K562 (cell line): ENCODE measurements around the gene TMEM131.

Experiments used
- EGR1 ChIP-seq: fragments of 450-650 bp; conservative IDR thresholded peaks from 2 replicates; pipeline ENCODE4 v1.6.1; 2017; ENCODE audit warnings: mild to moderate bottlenecking
- MED1 ChIP-seq: sonication (generic); formaldehyde crosslinking; IDR thresholded peaks from 2 replicates; pipeline ENCODE4 v1.8.1; 2023; ENCODE audit warnings: missing genetic modification reagents, borderline replicate concordance
- POLR2A ChIP-seq: fragments of 450-650 bp; conservative IDR thresholded peaks from 2 replicates; pipeline ENCODE4 v1.6.1; 2016
- RAD51 ChIP-seq: fragments of 450-650 bp; IDR thresholded peaks from 2 replicates; pipeline ENCODE4 v1.7.1; 2016; ENCODE audit warnings: low read depth, mild to moderate bottlenecking, borderline replicate concordance
- ZNF175 ChIP-seq: fragments of 200-800 bp; sonication (Bioruptor generic); IDR thresholded peaks from 2 replicates; pipeline ENCODE4 v1.6.1; 2016; ENCODE audit warnings: low read depth, mild to moderate bottlenecking, missing genetic modification characterization, missing compliant biosample characterization
- TF ChIP-seq, protein P1 (sequence below): fragments of 450-650 bp; IDR thresholded peaks from 2 replicates; pipeline ENCODE4 v1.6.1; 2016; ENCODE audit warnings: missing biosample characterization, missing genetic modification characterization
- TF ChIP-seq, protein P2 (sequence below): sonication (generic); formaldehyde crosslinking; IDR thresholded peaks from 2 replicates; pipeline ENCODE4 v1.8.1; 2023; ENCODE audit warnings: mild to moderate bottlenecking, missing genetic modification reagents
- TF ChIP-seq, protein P3 (sequence below): sonication (generic); formaldehyde crosslinking; IDR thresholded peaks from 2 replicates; pipeline ENCODE4 v1.9.0; 2022; ENCODE audit warnings: mild to moderate bottlenecking, missing genetic modification reagents
- TF ChIP-seq, protein P4 (sequence below), 2 experiments: fragments of 450-650 bp; formaldehyde crosslinking in 1 of 2; IDR thresholded peaks; 2 replicates each; pipeline versions ENCODE4 v1.4.0 to v1.6.1; 2014 to 2020; ENCODE audit warnings: mild to moderate bottlenecking in 2 of 2, borderline replicate concordance in 1 of 2, low read depth in 1 of 2

DNA sequence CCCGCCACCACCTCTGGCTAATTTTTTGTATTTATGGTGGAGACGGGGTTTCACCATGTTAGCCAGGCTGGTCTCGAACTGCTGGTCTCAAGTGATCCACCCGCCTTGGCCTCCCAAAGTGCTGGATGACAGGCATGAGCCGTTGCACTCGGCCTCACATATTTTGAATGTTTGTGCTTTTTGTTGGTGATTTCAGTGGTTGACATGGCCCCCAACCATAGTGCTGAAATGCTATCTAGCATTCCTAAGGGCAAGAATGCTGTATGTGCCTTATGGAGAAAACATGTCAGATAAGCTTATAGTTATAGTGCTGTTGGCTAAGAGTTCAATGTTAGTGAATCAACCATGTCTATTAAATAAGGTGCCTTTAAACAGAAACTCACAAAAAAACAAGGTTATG, 273.5 kb downstream of the TMEM131 start:
- TF ChIP-seq, protein P1, sequence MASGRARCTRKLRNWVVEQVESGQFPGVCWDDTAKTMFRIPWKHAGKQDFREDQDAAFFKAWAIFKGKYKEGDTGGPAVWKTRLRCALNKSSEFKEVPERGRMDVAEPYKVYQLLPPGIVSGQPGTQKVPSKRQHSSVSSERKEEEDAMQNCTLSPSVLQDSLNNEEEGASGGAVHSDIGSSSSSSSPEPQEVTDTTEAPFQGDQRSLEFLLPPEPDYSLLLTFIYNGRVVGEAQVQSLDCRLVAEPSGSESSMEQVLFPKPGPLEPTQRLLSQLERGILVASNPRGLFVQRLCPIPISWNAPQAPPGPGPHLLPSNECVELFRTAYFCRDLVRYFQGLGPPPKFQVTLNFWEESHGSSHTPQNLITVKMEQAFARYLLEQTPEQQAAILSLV (tag), result no peak
- TF ChIP-seq MED1 (no peak), POLR2A (no peak), RAD51 (no peak), EGR1 (no peak), ZNF175 (no peak)
- TF ChIP-seq, protein P2, sequence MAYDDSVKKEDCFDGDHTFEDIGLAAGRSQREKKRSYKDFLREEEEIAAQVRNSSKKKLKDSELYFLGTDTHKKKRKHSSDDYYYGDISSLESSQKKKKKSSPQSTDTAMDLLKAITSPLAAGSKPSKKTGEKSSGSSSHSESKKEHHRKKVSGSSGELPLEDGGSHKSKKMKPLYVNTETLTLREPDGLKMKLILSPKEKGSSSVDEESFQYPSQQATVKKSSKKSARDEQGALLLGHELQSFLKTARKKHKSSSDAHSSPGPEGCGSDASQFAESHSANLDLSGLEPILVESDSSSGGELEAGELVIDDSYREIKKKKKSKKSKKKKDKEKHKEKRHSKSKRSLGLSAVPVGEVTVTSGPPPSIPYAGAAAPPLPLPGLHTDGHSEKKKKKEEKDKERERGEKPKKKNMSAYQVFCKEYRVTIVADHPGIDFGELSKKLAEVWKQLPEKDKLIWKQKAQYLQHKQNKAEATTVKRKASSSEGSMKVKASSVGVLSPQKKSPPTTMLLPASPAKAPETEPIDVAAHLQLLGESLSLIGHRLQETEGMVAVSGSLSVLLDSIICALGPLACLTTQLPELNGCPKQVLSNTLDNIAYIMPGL (CRISPR knock-in tag), result no peak
- TF ChIP-seq, protein P3, sequence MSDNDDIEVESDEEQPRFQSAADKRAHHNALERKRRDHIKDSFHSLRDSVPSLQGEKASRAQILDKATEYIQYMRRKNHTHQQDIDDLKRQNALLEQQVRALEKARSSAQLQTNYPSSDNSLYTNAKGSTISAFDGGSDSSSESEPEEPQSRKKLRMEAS (CRISPR knock-in tag), result no peak
- TF ChIP-seq, protein P4, sequence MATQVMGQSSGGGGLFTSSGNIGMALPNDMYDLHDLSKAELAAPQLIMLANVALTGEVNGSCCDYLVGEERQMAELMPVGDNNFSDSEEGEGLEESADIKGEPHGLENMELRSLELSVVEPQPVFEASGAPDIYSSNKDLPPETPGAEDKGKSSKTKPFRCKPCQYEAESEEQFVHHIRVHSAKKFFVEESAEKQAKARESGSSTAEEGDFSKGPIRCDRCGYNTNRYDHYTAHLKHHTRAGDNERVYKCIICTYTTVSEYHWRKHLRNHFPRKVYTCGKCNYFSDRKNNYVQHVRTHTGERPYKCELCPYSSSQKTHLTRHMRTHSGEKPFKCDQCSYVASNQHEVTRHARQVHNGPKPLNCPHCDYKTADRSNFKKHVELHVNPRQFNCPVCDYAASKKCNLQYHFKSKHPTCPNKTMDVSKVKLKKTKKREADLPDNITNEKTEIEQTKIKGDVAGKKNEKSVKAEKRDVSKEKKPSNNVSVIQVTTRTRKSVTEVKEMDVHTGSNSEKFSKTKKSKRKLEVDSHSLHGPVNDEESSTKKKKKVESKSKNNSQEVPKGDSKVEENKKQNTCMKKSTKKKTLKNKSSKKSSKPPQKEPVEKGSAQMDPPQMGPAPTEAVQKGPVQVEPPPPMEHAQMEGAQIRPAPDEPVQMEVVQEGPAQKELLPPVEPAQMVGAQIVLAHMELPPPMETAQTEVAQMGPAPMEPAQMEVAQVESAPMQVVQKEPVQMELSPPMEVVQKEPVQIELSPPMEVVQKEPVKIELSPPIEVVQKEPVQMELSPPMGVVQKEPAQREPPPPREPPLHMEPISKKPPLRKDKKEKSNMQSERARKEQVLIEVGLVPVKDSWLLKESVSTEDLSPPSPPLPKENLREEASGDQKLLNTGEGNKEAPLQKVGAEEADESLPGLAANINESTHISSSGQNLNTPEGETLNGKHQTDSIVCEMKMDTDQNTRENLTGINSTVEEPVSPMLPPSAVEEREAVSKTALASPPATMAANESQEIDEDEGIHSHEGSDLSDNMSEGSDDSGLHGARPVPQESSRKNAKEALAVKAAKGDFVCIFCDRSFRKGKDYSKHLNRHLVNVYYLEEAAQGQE (IDR thresholded peaks at IDR 0.05; ENCODE audit: borderline replicate concordance), result no peak
- TF ChIP-seq, protein P4 (CRISPR knock-in tag; IDR thresholded peaks at IDR 0.05; ENCODE audit: low read depth), result no peak
